H1 (cell line): ENCODE results near the gene HSPBP1. TPM values are rescaled to one million over a fixed set of nuclear protein-coding genes. Genes with fewer than 3 reads are reported as not detected.

Source experiments
- CTCF ChIA-PET: fragments of 300-600 bp; sonication (Branson Sonifier 250); formaldehyde crosslinking; loops from one replicate; lab custom pipeline; 2021; ENCODE audit not compliant: partially characterized antibody; lab: Charles Lee
- POLR2A ChIA-PET: fragments of 300-600 bp; sonication (Branson Sonifier 250); formaldehyde crosslinking; loops from one replicate; lab custom pipeline; 2021; ENCODE audit warnings: inconsistent platforms; ENCODE audit not compliant: partially characterized antibody; lab: Charles Lee
- DNase-seq, 2 experiments: peaks; one replicate each; pipeline versions ENCODE4 v3.0.0 to v3.0.0-alpha.2; 2010 to 2022; ENCODE audit warnings: low spot score in 2 of 2, low read depth in 1 of 2, mixed read lengths in 1 of 2
- FAIRE-seq: peaks from 2 replicates; lab custom pipeline; 2011; peaks lifted over from hg19 to GRCh38; lab: Jason Lieb, UNC
- H2AFZ ChIP-seq: 2 replicates; pipeline ENCODE4 v1.8.1; 2012; ENCODE audit warnings: low read length, inconsistent platforms
- H2AK5ac ChIP-seq: 2 replicates; pipeline ENCODE4 v1.6.1; 2013; ENCODE audit warnings: low read depth, low read length
- H2BK120ac ChIP-seq: replicated peaks from 2 replicates; pipeline ENCODE3; 2013; ENCODE audit warnings: low read depth, low read length, inconsistent platforms
- H2BK12ac ChIP-seq: 2 replicates; pipeline ENCODE4 v1.6.1; 2013; ENCODE audit warnings: low read depth, low read length
- H2BK15ac ChIP-seq: 2 replicates; pipeline ENCODE4 v1.6.1; 2013; ENCODE audit warnings: low read length
- H2BK20ac ChIP-seq: 2 replicates; pipeline ENCODE4 v1.6.1; 2013; ENCODE audit warnings: low read length
- H2BK5ac ChIP-seq: 2 replicates; pipeline ENCODE4 v1.6.1; 2013; ENCODE audit warnings: low read depth, low read length
- H3K14ac ChIP-seq: 2 replicates; pipeline ENCODE4 v1.6.1; 2013; ENCODE audit warnings: inconsistent platforms; ENCODE audit not compliant: insufficient read length
- H3K18ac ChIP-seq: 2 replicates; pipeline ENCODE4 v1.6.1; 2013; ENCODE audit warnings: low read length; ENCODE audit errors: extremely low read depth
- H3K23ac ChIP-seq: 2 replicates; pipeline ENCODE4 v1.6.1; 2013; ENCODE audit warnings: inconsistent platforms; ENCODE audit not compliant: insufficient read length
- H3K23me2 ChIP-seq: 2 replicates; pipeline ENCODE4 v1.6.1; 2013; ENCODE audit warnings: low read depth, low read length
- H3K27ac ChIP-seq: 2 replicates; pipeline ENCODE4 v1.6.1; 2011; ENCODE audit warnings: low read depth, low read length, inconsistent platforms
- H3K27me3 ChIP-seq, 4 experiments: replicated peaks in 1 of 4; 1 replicate in 1 of 4; 2 replicates in 3 of 4; pipeline versions ENCODE4 v1.6.1 to v1.8.1; 2011 to 2013; ENCODE audit warnings: low read length in 3 of 4, mild to moderate bottlenecking in 3 of 4, inconsistent platforms in 2 of 4, mixed read lengths in 2 of 4, moderate library complexity in 1 of 4; ENCODE audit not compliant: control insufficient read depth in 3 of 4, insufficient read depth in 3 of 4; ENCODE audit errors: extremely low read depth in 1 of 4
- H3K36me3 ChIP-seq, 4 experiments: 2 replicates each; pipeline versions ENCODE4 v1.6.1 to v1.8.1; 2011 to 2013; ENCODE audit warnings: mild to moderate bottlenecking in 4 of 4, low read length in 3 of 4, moderate library complexity in 2 of 4, control low read depth in 1 of 4, inconsistent platforms in 1 of 4; ENCODE audit not compliant: insufficient read depth in 4 of 4, control insufficient read depth in 2 of 4
- H3K4ac ChIP-seq: replicated peaks from 2 replicates; pipeline ENCODE3; 2013; ENCODE audit warnings: low read length, low read depth, mixed read lengths, inconsistent platforms; ENCODE audit not compliant: insufficient read length
- H3K4me1 ChIP-seq, 4 experiments: replicated peaks in 1 of 4; 1 replicate in 1 of 4; 2 replicates in 3 of 4; pipeline versions ENCODE4 v1.6.1 to v1.8.1; 2011 to 2013; ENCODE audit warnings: low read length in 3 of 4, inconsistent platforms in 2 of 4, mixed read lengths in 1 of 4; ENCODE audit not compliant: insufficient read depth in 4 of 4, control insufficient read depth in 3 of 4
- H3K4me2 ChIP-seq, 2 experiments: 2 replicates each; pipeline versions ENCODE4 v1.6.1 to v1.8.1; 2011 to 2013; ENCODE audit warnings: low read depth in 2 of 2, low read length in 2 of 2, control low read depth in 1 of 2, inconsistent platforms in 1 of 2, mild to moderate bottlenecking in 1 of 2; ENCODE audit not compliant: insufficient read depth in 1 of 2
- H3K4me3 ChIP-seq, 4 experiments: fragments of 200-600, 300-600 bp in 1 of 4; sonication (generic), shearing (Covaris generic), sonication (Bioruptor Twin) in 1 of 4; 2 replicates each; pipeline versions ENCODE4 v1.5.1 to v1.8.1; 2011 to 2016; ENCODE audit warnings: low read length in 4 of 4, low read depth in 3 of 4, control low read depth in 2 of 4, inconsistent platforms in 2 of 4, mild to moderate bottlenecking in 2 of 4, mixed read lengths in 1 of 4, moderate library complexity in 1 of 4; ENCODE audit not compliant: insufficient read depth in 2 of 4; ENCODE audit errors: extremely low read depth in 1 of 4
- H3K56ac ChIP-seq: replicated peaks from 2 replicates; pipeline ENCODE3; 2013; ENCODE audit warnings: low read depth, mild to moderate bottlenecking, mixed read lengths, low read length, inconsistent platforms; ENCODE audit not compliant: insufficient read length
- H3K79me1 ChIP-seq: 2 replicates; pipeline ENCODE4 v1.6.1; 2013; ENCODE audit warnings: low read depth, low read length, control low read depth
- H3K79me2 ChIP-seq, 2 experiments: 2 replicates each; pipeline versions ENCODE4 v1.6.1 to v1.8.1; 2012 to 2013; ENCODE audit warnings: low read length in 2 of 2, mild to moderate bottlenecking in 2 of 2, inconsistent platforms in 1 of 2; ENCODE audit not compliant: insufficient read depth in 2 of 2, control insufficient read depth in 1 of 2
- H3K9ac ChIP-seq, 4 experiments: replicated peaks in 1 of 4; 1 replicate in 1 of 4; 2 replicates in 3 of 4; pipeline versions ENCODE4 v1.6.1 to v1.8.1; 2011 to 2013; ENCODE audit warnings: low read depth in 3 of 4, low read length in 3 of 4, control low read depth in 2 of 4, mild to moderate bottlenecking in 2 of 4, moderate library complexity in 2 of 4, inconsistent platforms in 1 of 4; ENCODE audit errors: extremely low read depth in 1 of 4
- H3K9me3 ChIP-seq, 2 experiments: 2 replicates each; pipeline versions ENCODE4 v1.6.1 to v1.8.1; 2012 to 2013; ENCODE audit warnings: mild to moderate bottlenecking in 2 of 2, moderate library complexity in 2 of 2, control low read depth in 1 of 2, inconsistent platforms in 1 of 2, low read depth in 1 of 2, low read length in 1 of 2, mixed read lengths in 1 of 2; ENCODE audit not compliant: insufficient read depth in 2 of 2
- H4K20me1 ChIP-seq, 2 experiments: replicated peaks in 1 of 2; 2 replicates each; pipeline versions ENCODE3 to v1.8.1; 2011 to 2013; ENCODE audit warnings: inconsistent platforms in 2 of 2, low read length in 2 of 2, mild to moderate bottlenecking in 1 of 2; ENCODE audit not compliant: insufficient read depth in 2 of 2, control insufficient read depth in 1 of 2
- H4K5ac ChIP-seq: 2 replicates; pipeline ENCODE4 v1.6.1; 2013; ENCODE audit warnings: low read length, low read depth, mixed read lengths, inconsistent platforms; ENCODE audit not compliant: insufficient read length
- H4K8ac ChIP-seq: 2 replicates; pipeline ENCODE4 v1.8.0; 2013; ENCODE audit warnings: mild to moderate bottlenecking, moderate library complexity, low read length, inconsistent platforms; ENCODE audit not compliant: insufficient read depth; ENCODE audit errors: extremely low read depth
- H4K91ac ChIP-seq: replicated peaks from 2 replicates; pipeline ENCODE3; 2013; ENCODE audit warnings: low read length, mixed read lengths, inconsistent platforms; ENCODE audit not compliant: insufficient read length
- CBX5 ChIP-seq: fragments of 300-800, 300-1000 bp; sonication (generic); IDR thresholded peaks from 2 replicates; pipeline ENCODE4 v1.7.1; 2016; ENCODE audit warnings: antibody characterized with exemption, low read length, low read depth
- KDM5A ChIP-seq: fragments of 200-600 bp; IDR thresholded peaks from 2 replicates; pipeline ENCODE4 v1.7.1; 2012; ENCODE audit warnings: mild to moderate bottlenecking, low read length, inconsistent platforms, mixed read lengths
- NANOG ChIP-seq: IDR thresholded peaks from 2 replicates; pipeline ENCODE4 v1.6.1; 2011; ENCODE audit warnings: low read length, low read depth, mild to moderate bottlenecking, inconsistent platforms; ENCODE audit not compliant: insufficient read depth, poor library complexity, severe bottlenecking
- POU5F1 ChIP-seq: IDR thresholded peaks from 2 replicates; pipeline ENCODE4 v1.6.1; 2011; ENCODE audit warnings: low read depth, mild to moderate bottlenecking, low read length, moderate library complexity
- RXRA ChIP-seq: IDR thresholded peaks from 2 replicates; pipeline ENCODE4 v1.6.1; 2011; ENCODE audit warnings: low read depth, mild to moderate bottlenecking, low read length, moderate library complexity; ENCODE audit not compliant: insufficient read depth
- SAP30 ChIP-seq: fragments of 300-600 bp; sonication (generic); IDR thresholded peaks from 2 replicates; pipeline ENCODE4 v1.7.1; 2012; ENCODE audit warnings: low read length, moderate library complexity, mild to moderate bottlenecking, inconsistent platforms; ENCODE audit not compliant: insufficient read depth, insufficient replicate concordance
- TEAD4 ChIP-seq: IDR thresholded peaks from 2 replicates; pipeline ENCODE4 v1.6.1; 2012; ENCODE audit warnings: low read depth, low read length, inconsistent platforms, mixed read lengths
- ZNF274 ChIP-seq: IDR thresholded peaks from 2 replicates; pipeline ENCODE4 v1.7.0; 2012; ENCODE audit warnings: low read length, borderline replicate concordance; ENCODE audit errors: extremely low read depth
- WGBS, 2 experiments: shearing (Covaris generic) in 1 of 2; methylation state at CpG; one replicate each; pipeline versions ENCODE4 v1.1.6 to v1.1.7; 2013 to 2015; ENCODE audit warnings: low lambda C conversion rate in 2 of 2, mixed read lengths in 2 of 2, inconsistent platforms in 1 of 2, low coverage in 1 of 2, missing lambda C conversion rate in 1 of 2; ENCODE audit not compliant: insufficient replicate concordance in 2 of 2, insufficient coverage in 1 of 2, insufficient read length in 1 of 2; ENCODE audit errors: extremely low coverage in 1 of 2, missing lambda C conversion rate in 1 of 2; 5-methylcytosine and 5-hydroxymethylcytosine counted together
- polyA plus RNA-seq, 7 experiments: library from polyadenylated mRNA; depleted of rRNA in 3 of 7; stranded (reverse) in 5 of 7; unstranded in 2 of 7; fragments of >200 nt in 5 of 7; fragments of 200-250 nt in 2 of 7; gene quantifications; 1 replicate in 5 of 7; 2 replicates in 1 of 7; 4 replicates in 1 of 7; pipeline versions ENCODE4 v1.2.1 to v1.2.3, GENCODE V29; 2011 to 2013; ENCODE audit warnings: missing spikeins in 2 of 7, mixed read lengths in 2 of 7
- total RNA-seq: library from RNA; stranded (reverse); fragmentation: NEBNext Ultra II Directional; extraction: Animal tissue kit (Norgen Biotek cat#: 25700); gene quantifications from 2 replicates; pipeline ENCODE4 v1.2.1, GENCODE V29; 2021

Gene HSPBP1
- total and polyA plus RNA-seq, 2 of the 8 experiments (the other 6 are each of a cell fraction or from before 2014, with no cell fraction given) = 63.4 to 100 TPM

DNA sequence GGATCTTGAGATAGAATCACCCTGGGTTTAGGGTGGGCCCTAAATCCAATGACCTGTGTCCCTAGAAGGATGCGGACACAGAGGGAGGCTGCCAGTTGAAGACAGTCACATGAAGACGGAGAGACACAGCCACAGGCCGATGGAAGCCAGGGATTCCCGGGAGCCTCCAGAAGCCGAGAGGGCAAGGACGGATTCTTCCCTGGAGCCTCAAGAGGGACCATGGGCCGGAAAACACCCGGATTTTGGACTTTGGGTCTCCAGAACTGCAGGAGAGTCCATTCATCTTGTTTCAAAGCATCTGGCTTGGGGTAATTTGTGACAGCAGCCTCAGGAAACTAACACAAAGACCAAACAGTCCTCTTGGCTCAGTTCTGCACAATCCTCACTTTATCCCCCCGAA lies 53.6 kb downstream of the HSPBP1 start:
- Histone ChIP-seq H4K5ac (no peak overlapping the region), H4K91ac (no peak overlapping the region), H2AK5ac (no peak overlapping the region), H3K9ac (no peak overlapping the region), H4K8ac (no peak overlapping the region), H2BK120ac (no peak overlapping the region), H3K4me3 (no peak overlapping the region), H3K14ac (no peak overlapping the region), H3K4me1 (no peaks in the 10 kb centered on the region), H2BK5ac (no peak overlapping the region), H3K4ac (no peak overlapping the region), H3K56ac (no peak overlapping the region), H3K27me3 (no peaks in the 10 kb centered on the region), H3K18ac (no peak overlapping the region), H3K27ac (no peak overlapping the region), H2BK20ac (no peak overlapping the region), H3K9me3 (no peaks in the 10 kb centered on the region), H2AFZ (no peak overlapping the region), H3K79me2 (no peaks in the 10 kb centered on the region), H3K23ac (no peak overlapping the region), H2BK15ac (no peak overlapping the region), H4K20me1 (peaks cover 3 to 18% of the 10 kb centered on the region in 2 experiments), H3K36me3 (peaks cover 1 to 8% (median 4%) of the 10 kb centered on the region in 4 experiments; a peak in 5 of 8 replicates), H3K4me2 (no peak overlapping the region), H3K23me2 (no peaks in the 10 kb centered on the region), H3K79me1 (no peaks in the 10 kb centered on the region), H2BK12ac (no peak overlapping the region)
- CTCF ChIA-PET = no interaction called here
- POLR2A ChIA-PET = interaction anchor here (1.3 kb wide), 1 partner anchor 33 kb away, joined by 3 read pairs; no protein-coding TSS in a partner anchor
- FAIRE-seq (no peak), DNase-seq (no peak)
- WGBS, 2 experiments = 86% methylated on average over 9 of the region's 9 CpGs; no CpG with 5 or more reads in 1 of the 2 experiments
- no peak for TF ChIP-seq KDM5A
- no peak for TF ChIP-seq RXRA
- TF ChIP-seq SAP30 = no peak
- TF ChIP-seq NANOG = no peak
- TF ChIP-seq CBX5 = no peak
- TF ChIP-seq POU5F1 = no peak
- no peak for TF ChIP-seq ZNF274
- TF ChIP-seq TEAD4 = no peak
